CD4-positive, alpha-beta T cell treated with Interleukin-17A for 1 hour (primary cell): ENCODE measurements around the gene CACNA1E.

Experiments used
- DNase-seq: peaks from one replicate; pipeline ENCODE4 v3.0.0-alpha.2; 2020

The CACNA1E gene

GRCh38 chr1:181777812-181778211 is 294.5 kb downstream of the CACNA1E start:
- no peak for DNase-seq

- no peak for DNase-seq
Observed at GRCh38 chr1:181778640-181779260, 295.4 kb downstream of the CACNA1E start.

- DNase-seq, result no peak
Observed at GRCh38 chr1:181779343-181779742, 296.0 kb downstream of the CACNA1E start.

GRCh38 chr1:181783208-181783607 is 299.9 kb downstream of the CACNA1E start:
- no peak for DNase-seq

- DNase-seq, result no peak
Observed at GRCh38 chr1:181784039-181784683, 300.8 kb downstream of the CACNA1E start.

GRCh38 chr1:181789395-181789794 is 306.1 kb downstream of the CACNA1E start:
- no peak for DNase-seq

GRCh38 chr1:181791721-181792120 is 308.4 kb downstream of the CACNA1E start:
- DNase-seq, result no peak

GRCh38 chr1:181793831-181794230 is 310.5 kb downstream of the CACNA1E start:
- no peak for DNase-seq

- DNase-seq, result no peak
Observed at GRCh38 chr1:181794332-181794731, 311.0 kb downstream of the CACNA1E start.

GRCh38 chr1:181798191-181798926 is 315.0 kb downstream of the CACNA1E start:
- no peak for DNase-seq

GRCh38 chr1:181801617-181802016 is 318.3 kb downstream of the CACNA1E start:
- no peak for DNase-seq

- no peak for DNase-seq
Observed at GRCh38 chr1:181802466-181802865, 319.1 kb downstream of the CACNA1E start.

- no peak for DNase-seq
Observed at GRCh38 chr1:181803421-181803820, 320.1 kb downstream of the CACNA1E start.

- no peak for DNase-seq
Observed at GRCh38 chr1:181804989-181805388, 321.7 kb downstream of the CACNA1E start.

GRCh38 chr1:181806746-181807145 is 323.4 kb downstream of the CACNA1E start:
- DNase-seq, result no peak

- no peak for DNase-seq
Observed at GRCh38 chr1:181807251-181807650, 323.9 kb downstream of the CACNA1E start.

- no peak for DNase-seq
Observed at GRCh38 chr1:181809991-181810545, 326.8 kb downstream of the CACNA1E start.

- DNase-seq, result no peak
Observed at GRCh38 chr1:181812208-181812607, 328.9 kb downstream of the CACNA1E start.

GRCh38 chr1:181813266-181813665 is 329.9 kb downstream of the CACNA1E start:
- no peak for DNase-seq

GRCh38 chr1:181816608-181817007 is 333.3 kb downstream of the CACNA1E start:
- DNase-seq, result no peak

GRCh38 chr1:181817091-181817490 is 333.8 kb downstream of the CACNA1E start:
- DNase-seq, result no peak

- no peak for DNase-seq
Observed at GRCh38 chr1:181818459-181818858, 335.1 kb downstream of the CACNA1E start.

- DNase-seq, result no peak
Observed at GRCh38 chr1:181818943-181819342, 335.6 kb downstream of the CACNA1E start.

GRCh38 chr1:181821701-181822100 is 338.4 kb downstream of the CACNA1E start:
- no peak for DNase-seq
